Ectodermal cell (in vitro differentiated cells): ENCODE measurements around the gene NAA25.
"Not testable (repeated sequence)": the region's sequence is repeated elsewhere in the genome, so short reads cannot be mapped to it uniquely, and the experiment has no call there.

Experiments
- H3K27ac ChIP-seq: 2 replicates; pipeline ENCODE4 v1.7.0; 2013; ENCODE audit warnings: mild to moderate bottlenecking, low read depth, low read length; ENCODE audit not compliant: insufficient read depth, poor library complexity, severe bottlenecking
- H3K27me3 ChIP-seq: 2 replicates; pipeline ENCODE4 v1.7.0; 2013; ENCODE audit warnings: mild to moderate bottlenecking, low read length; ENCODE audit not compliant: insufficient read depth, control insufficient read depth, poor library complexity, severe bottlenecking
- H3K36me3 ChIP-seq: one replicate; pipeline ENCODE4 v1.7.0; 2013; ENCODE audit warnings: low read length; ENCODE audit not compliant: control insufficient read depth, insufficient read depth
- H3K4me1 ChIP-seq: one replicate; pipeline ENCODE4 v1.7.0; 2013; ENCODE audit warnings: low read length; ENCODE audit not compliant: control insufficient read depth, insufficient read depth
- H3K4me3 ChIP-seq: 2 replicates; pipeline ENCODE4 v1.7.0; 2013; ENCODE audit warnings: low read depth, low read length, control low read depth; ENCODE audit not compliant: insufficient read depth
- H3K9me3 ChIP-seq: 2 replicates; pipeline ENCODE4 v1.7.0; 2013; ENCODE audit warnings: mild to moderate bottlenecking, low read length, moderate library complexity; ENCODE audit not compliant: control insufficient read depth
- WGBS, 2 experiments: methylation state at CpG; one replicate each; pipeline ENCODE4 v1.1.7; 2013; ENCODE audit warnings: missing lambda C conversion rate in 2 of 2; 5-methylcytosine and 5-hydroxymethylcytosine counted together

The NAA25 gene

GRCh38 chr12:112011685-112012084 lies 96.9 kb downstream of the NAA25 start:
- Histone ChIP-seq H3K27me3 (no peaks in the 10 kb centered on the region), H3K4me3 (peak overlapping the region; percentile 99), H3K4me1 (no peaks in the 10 kb centered on the region), H3K36me3 (peaks cover 4% of the 10 kb centered on the region), H3K27ac (no peak overlapping the region), H3K9me3 (no peaks in the 10 kb centered on the region)
- 93 to 94% methylated on average over 8 of the region's 8 CpGs for WGBS, 2 experiments

DNA sequence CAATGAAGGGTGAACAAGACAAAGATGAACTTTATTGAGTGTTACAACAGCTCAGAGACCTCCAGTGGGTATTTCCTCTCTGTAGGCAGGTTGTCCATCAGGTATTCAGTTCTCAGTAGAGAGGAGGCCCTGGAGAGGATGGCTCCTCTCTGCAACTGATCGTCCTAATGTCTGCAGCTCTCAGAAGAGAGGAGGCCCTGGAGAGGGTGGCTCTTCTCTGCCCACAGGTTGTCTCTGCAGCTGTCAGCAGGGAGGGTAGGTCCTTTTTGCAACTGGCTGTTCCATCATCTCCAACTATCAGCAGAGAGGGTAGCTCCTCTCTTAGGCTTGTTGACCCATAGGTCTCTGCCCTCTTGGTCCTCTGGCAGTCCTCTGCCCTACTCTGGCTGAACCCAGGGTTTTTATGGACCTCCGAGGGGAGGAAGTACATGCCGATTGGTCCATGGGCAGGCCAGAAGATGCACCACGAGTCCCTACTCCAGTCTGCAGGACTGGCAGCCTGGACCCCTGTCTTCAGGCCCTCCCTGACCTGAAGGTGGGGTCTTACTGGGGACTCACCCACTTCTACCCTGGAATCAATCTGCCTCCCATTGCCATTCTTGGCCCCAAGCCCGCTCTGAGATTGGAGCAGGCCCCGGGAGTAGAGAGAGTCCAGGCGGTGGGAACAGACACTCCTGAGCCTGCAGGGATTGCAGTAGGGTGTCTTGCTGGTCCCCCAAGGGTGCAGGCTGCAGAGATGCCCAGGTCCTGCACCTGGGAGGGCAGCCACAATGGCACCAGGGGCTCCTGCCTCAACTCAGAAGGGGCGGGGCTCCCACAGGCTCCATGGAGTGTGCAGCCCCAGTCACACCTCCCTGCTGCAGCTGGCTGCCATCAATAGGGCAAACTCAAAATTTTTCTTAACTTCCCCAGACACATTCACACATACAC lies 97.9 kb downstream of the NAA25 start:
- H3K36me3 ChIP-seq = peaks cover 4% of the 10 kb centered on the region
- no peak overlapping the region for H3K27ac ChIP-seq
- no peak overlapping the region for H3K4me3 ChIP-seq
- WGBS, 2 experiments = 94 to 95% methylated on average over 8 of the region's 8 CpGs
- H3K4me1 ChIP-seq = no peaks in the 10 kb centered on the region
- H3K9me3 ChIP-seq = no peaks in the 10 kb centered on the region
- H3K27me3 ChIP-seq = no peaks in the 10 kb centered on the region

DNA sequence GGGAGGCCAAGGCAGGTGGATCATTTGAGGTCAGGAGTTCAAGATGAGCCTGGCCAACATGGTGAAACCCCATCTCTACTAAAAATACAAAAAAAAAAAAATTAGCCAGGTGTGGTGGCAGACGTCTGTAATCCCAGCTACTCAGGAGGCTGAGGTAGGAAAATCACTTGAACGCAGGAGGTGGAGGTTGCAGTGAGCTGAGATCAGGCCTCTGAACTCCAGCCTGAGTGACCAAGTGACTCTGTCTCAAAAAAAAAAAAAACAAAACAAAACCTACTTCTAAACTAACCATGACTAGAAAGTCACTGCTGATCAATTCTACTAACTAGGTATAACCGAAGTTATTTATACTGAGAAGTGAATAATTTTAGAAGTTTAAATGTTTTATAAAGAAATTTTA lies 99.0 kb downstream of the NAA25 start:
- WGBS, 2 experiments = 85 to 89% methylated on average over 2 of the region's 3 CpGs
- not testable (repeated sequence) for H3K4me3 ChIP-seq, H3K9me3 ChIP-seq, H3K27ac ChIP-seq, H3K27me3 ChIP-seq, H3K36me3 ChIP-seq, H3K4me1 ChIP-seq

DNA sequence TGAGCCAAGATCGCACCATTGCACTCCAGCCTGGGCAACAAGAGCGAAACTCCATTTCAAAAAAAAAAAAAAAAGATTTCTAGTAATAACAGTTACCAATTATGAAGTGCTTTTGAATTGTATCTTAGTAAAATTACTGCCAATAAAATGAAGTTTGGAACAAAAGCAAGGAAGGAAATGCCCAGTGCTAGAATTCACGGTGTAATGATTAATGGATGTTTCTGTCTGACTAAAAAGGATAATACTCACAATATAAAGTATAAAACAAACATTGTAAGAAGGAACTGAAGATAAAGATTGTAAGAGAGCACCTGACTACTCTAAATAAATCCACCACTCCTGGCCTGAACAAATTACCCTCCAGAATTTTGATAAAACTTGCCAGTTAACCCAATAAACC lies 99.7 kb downstream of the NAA25 start:
- no CpG with 5 or more reads among the region's 3 CpGs for WGBS, 2 experiments
- Histone ChIP-seq H3K4me3 (no peak overlapping the region), H3K27ac (no peak overlapping the region), H3K27me3 (no peaks in the 10 kb centered on the region), H3K9me3 (no peaks in the 10 kb centered on the region), H3K36me3 (peaks cover 4% of the 10 kb centered on the region), H3K4me1 (no peaks in the 10 kb centered on the region)

DNA sequence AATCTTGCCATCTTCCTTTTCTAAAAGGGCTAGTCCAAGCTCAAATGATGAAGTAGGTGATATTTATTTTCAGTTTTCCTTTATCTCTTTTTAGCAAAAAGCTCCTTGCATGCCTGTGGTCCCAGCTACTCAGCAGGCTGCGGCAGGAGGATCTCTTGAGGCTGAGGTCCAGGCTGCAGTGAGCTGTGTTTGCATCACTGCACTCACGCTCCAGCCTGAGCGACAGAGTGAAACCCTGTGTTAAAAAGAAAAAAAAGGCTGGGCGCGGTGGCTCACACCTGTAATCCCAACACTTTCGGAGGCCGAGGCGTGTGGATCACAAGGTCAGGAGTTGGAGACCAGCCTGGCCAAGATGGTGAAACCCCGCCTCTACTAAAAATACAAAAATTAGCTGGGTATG lies 100.6 kb downstream of the NAA25 start:
- 90 to 95% methylated on average over 9 of the region's 9 CpGs for WGBS, 2 experiments

GRCh38 chr12:112005419-112006395 lies 102.9 kb downstream of the NAA25 start:
- peaks cover 4% of the 10 kb centered on the region for H3K36me3 ChIP-seq
- WGBS, 2 experiments = 73% methylated on average over 6 of the region's 6 CpGs
- H3K4me3 ChIP-seq = no peak overlapping the region
- no peak overlapping the region for H3K27ac ChIP-seq
- no peaks in the 10 kb centered on the region for H3K27me3 ChIP-seq
- no peaks in the 10 kb centered on the region for H3K4me1 ChIP-seq
- H3K9me3 ChIP-seq = no peaks in the 10 kb centered on the region

More for the DNA sequence above, 100.6 kb downstream of the NAA25 start:
- no peaks in the 10 kb centered on the region for H3K27me3 ChIP-seq
- no peaks in the 10 kb centered on the region for H3K9me3 ChIP-seq
- H3K4me1 ChIP-seq = no peaks in the 10 kb centered on the region
- H3K36me3 ChIP-seq = peaks cover 4% of the 10 kb centered on the region
- no peak overlapping the region for H3K4me3 ChIP-seq
- no peak overlapping the region for H3K27ac ChIP-seq

DNA sequence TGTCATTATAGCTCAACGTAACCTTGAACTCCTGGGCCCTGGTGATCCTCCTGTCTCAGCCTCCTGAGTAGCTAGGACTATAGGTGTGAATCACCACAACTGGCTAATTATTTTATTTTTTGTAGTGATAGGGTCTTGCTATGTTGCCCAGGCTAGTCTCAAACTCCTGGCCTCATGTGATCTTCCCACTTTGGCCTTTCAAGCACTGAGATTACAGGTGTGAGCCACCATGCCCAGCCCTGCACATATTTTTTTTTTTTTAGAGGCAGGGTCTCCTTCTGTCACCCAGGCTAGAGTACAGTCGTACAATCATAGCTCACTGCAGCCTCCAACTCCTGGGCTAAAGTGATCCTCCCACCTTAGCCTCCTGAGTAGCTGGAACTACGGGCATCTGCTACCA lies 104.5 kb downstream of the NAA25 start:
- Histone ChIP-seq H3K9me3 (no peaks in the 10 kb centered on the region), H3K4me1 (no peaks in the 10 kb centered on the region), H3K27ac (no peak overlapping the region), H3K4me3 (no peak overlapping the region), H3K27me3 (no peaks in the 10 kb centered on the region), H3K36me3 (no peaks in the 10 kb centered on the region)
- WGBS, 2 experiments = 91 to 93% methylated on average over 3 of the region's 3 CpGs

DNA sequence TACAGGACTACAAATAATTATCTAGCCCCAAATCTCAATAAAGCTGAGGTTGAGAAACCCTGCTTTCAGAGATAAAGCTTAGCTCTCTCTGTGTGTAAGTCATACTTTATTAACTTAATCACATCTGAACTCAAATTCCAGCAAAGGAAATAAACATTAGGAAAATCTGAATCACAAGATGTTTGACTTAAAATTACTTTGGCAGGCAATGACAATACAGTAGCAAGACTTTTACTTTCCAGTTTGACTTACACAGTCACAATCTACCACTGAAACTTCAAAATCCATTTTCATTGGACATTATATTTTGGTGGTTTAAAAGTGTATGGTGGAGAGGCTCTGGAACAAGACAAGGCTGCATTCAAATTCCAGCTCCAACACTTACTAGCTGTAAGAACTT lies 107.0 kb downstream of the NAA25 start:
- no peaks in the 10 kb centered on the region for H3K27me3 ChIP-seq

DNA sequence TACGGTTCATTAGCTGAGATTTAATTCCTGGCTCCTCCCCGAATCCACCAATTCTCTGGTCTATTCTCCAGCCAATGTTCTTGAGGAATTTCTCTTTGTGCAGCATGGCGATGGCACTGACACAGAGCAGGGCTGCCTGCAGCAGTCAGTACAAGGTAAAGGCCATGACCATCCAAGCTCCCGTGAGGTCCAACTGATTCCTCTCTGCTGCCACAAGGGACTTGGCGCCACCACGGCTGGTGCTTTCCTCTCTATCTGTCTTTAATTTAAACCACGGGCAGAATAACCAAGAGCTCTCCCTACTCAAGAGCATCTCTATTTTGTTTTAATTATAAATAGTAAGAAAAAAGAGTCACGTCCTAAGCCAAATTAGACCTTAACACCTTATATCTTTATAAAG lies 107.8 kb downstream of the NAA25 start:
- H3K27ac ChIP-seq = no peak overlapping the region
- no peaks in the 10 kb centered on the region for H3K9me3 ChIP-seq
- no peaks in the 10 kb centered on the region for H3K4me1 ChIP-seq
- H3K36me3 ChIP-seq = no peaks in the 10 kb centered on the region
- no peak overlapping the region for H3K4me3 ChIP-seq
- 93% methylated on average over 7 to 8 of the region's 8 CpGs for WGBS, 2 experiments
- H3K27me3 ChIP-seq = no peaks in the 10 kb centered on the region

More for the DNA sequence above, 107.0 kb downstream of the NAA25 start:
- no peaks in the 10 kb centered on the region for H3K9me3 ChIP-seq
- no peaks in the 10 kb centered on the region for H3K4me1 ChIP-seq
- no peak overlapping the region for H3K27ac ChIP-seq
- H3K36me3 ChIP-seq = no peaks in the 10 kb centered on the region
- no peak overlapping the region for H3K4me3 ChIP-seq

- H3K36me3 ChIP-seq, H3K9me3 ChIP-seq, H3K27ac ChIP-seq, H3K4me3 ChIP-seq, H3K27me3 ChIP-seq, H3K4me1 ChIP-seq: not testable (repeated sequence)
- WGBS, 2 experiments = 92 to 93% methylated on average over 9 of the region's 9 CpGs
These were observed 109.5 kb downstream of the NAA25 start for GRCh38 chr12:111999129-111999528.
